Parathyroid adenoma (tissue), 2 donors: Measurements from ENCODE around the gene LAMB1.

Experiments used
- H2AFZ ChIP-seq: fragments of 300-600 bp; sonication (generic); one replicate; pipeline ENCODE4 v1.7.0; 2017; ENCODE audit warnings: antibody characterized with exemption, mild to moderate bottlenecking
- H3K27ac ChIP-seq: fragments of 300-600 bp; sonication (generic); one replicate; pipeline ENCODE4 v1.7.0; 2017
- H3K27me3 ChIP-seq: fragments of 300-600 bp; sonication (generic); one replicate; pipeline ENCODE4 v1.7.0; 2017; ENCODE audit warnings: low read length; ENCODE audit not compliant: control insufficient read depth, insufficient read depth
- H3K36me3 ChIP-seq: fragments of 300-600 bp; sonication (generic); one replicate; pipeline ENCODE4 v1.7.0; 2017; ENCODE audit warnings: low read length; ENCODE audit not compliant: control insufficient read depth, insufficient read depth
- H3K4me1 ChIP-seq: fragments of 300-600 bp; sonication (generic); one replicate; pipeline ENCODE4 v1.7.0; 2017; ENCODE audit warnings: control low read depth
- H3K4me2 ChIP-seq: fragments of 300-600 bp; sonication (generic); one replicate; pipeline ENCODE4 v1.7.0; 2017; ENCODE audit warnings: low read length
- H3K4me3 ChIP-seq: fragments of 300-600 bp; sonication (generic); one replicate; pipeline ENCODE4 v1.7.0; 2017; ENCODE audit warnings: low read depth, low read length
- H3K79me2 ChIP-seq: fragments of 300-600 bp; sonication (generic); one replicate; pipeline ENCODE4 v1.7.0; 2017; ENCODE audit warnings: control low read depth
- H3K9ac ChIP-seq: fragments of 300-600 bp; sonication (generic); one replicate; pipeline ENCODE4 v1.7.0; 2017; ENCODE audit warnings: mild to moderate bottlenecking
- H3K9me3 ChIP-seq: fragments of 300-600 bp; sonication (generic); one replicate; pipeline ENCODE4 v1.7.0; 2017; ENCODE audit warnings: low read length; ENCODE audit not compliant: control insufficient read depth
- TF ChIP-seq, protein P1 (sequence below): fragments of 300-600 bp; sonication (generic); IDR thresholded peaks from one replicate; pipeline ENCODE4 v1.7.0; 2017; ENCODE audit warnings: antibody characterized with exemption, mild to moderate bottlenecking
- donor health status: primary hyperparathyroidism.

Gene LAMB1

DNA sequence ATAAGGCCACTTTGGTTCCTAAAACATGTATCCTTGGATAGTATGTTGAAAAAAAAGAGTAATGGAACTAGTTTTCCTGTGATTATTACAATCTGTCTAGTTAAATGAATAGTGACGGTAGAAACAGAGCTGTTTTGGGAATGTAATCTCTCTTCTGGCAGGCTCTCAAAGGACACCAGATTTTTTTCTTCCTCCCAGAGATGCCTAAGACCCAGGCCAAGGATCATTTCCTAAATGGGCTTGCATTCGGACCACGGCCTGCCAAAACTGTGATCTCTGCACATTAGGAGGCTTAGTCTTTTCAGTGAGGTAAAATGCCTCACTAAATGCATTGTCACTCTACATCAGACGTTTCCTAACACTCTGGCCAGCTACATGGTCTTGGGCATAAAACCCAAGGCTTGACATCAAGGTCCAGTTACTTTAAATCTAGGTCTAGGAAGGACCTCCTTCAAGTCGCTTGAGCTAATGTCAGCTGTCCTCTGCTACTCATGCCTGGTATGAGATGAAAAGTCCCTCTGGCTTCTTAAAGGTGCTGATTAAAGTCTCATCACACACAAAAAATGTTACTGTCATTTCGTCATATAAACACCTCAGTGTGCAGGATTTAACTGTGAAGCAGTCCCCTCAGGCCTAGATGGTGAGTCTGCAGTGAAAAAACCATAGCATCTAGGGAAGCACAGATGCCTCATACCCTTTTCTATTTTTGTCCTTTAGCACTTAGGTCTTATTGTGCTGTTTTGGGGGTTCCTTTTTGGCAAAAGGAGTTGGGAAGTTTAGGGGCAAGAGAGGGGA is 64.3 kb downstream of the LAMB1 start:
- no peak overlapping the region for H3K4me3 ChIP-seq
- TF ChIP-seq, protein P1, sequence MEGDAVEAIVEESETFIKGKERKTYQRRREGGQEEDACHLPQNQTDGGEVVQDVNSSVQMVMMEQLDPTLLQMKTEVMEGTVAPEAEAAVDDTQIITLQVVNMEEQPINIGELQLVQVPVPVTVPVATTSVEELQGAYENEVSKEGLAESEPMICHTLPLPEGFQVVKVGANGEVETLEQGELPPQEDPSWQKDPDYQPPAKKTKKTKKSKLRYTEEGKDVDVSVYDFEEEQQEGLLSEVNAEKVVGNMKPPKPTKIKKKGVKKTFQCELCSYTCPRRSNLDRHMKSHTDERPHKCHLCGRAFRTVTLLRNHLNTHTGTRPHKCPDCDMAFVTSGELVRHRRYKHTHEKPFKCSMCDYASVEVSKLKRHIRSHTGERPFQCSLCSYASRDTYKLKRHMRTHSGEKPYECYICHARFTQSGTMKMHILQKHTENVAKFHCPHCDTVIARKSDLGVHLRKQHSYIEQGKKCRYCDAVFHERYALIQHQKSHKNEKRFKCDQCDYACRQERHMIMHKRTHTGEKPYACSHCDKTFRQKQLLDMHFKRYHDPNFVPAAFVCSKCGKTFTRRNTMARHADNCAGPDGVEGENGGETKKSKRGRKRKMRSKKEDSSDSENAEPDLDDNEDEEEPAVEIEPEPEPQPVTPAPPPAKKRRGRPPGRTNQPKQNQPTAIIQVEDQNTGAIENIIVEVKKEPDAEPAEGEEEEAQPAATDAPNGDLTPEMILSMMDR = no peak
- H3K9ac ChIP-seq = no peak overlapping the region
- H3K36me3 ChIP-seq = no peaks in the 10 kb centered on the region
- H3K4me1 ChIP-seq = peaks cover 7% of the 10 kb centered on the region
- H3K27ac ChIP-seq = no peak overlapping the region
- H3K9me3 ChIP-seq = no peaks in the 10 kb centered on the region
- H3K27me3 ChIP-seq = no peaks in the 10 kb centered on the region
- no peak overlapping the region for H2AFZ ChIP-seq
- no peak overlapping the region for H3K4me2 ChIP-seq
- H3K79me2 ChIP-seq = no peaks in the 10 kb centered on the region

- TF ChIP-seq, protein P1 = no peak
- Histone ChIP-seq H2AFZ (no peak overlapping the region), H3K27me3 (no peaks in the 10 kb centered on the region), H3K36me3 (no peaks in the 10 kb centered on the region), H3K27ac (no peak overlapping the region), H3K9me3 (no peaks in the 10 kb centered on the region), H3K4me3 (no peak overlapping the region), H3K79me2 (no peaks in the 10 kb centered on the region), H3K9ac (no peak overlapping the region), H3K4me2 (no peak overlapping the region), H3K4me1 (no peaks in the 10 kb centered on the region)
Observed at GRCh38 chr7:107937531-107937930, 65.4 kb downstream of the LAMB1 start.

- no peak overlapping the region for H2AFZ ChIP-seq
- H3K79me2 ChIP-seq = no peaks in the 10 kb centered on the region
- H3K27ac ChIP-seq = no peak overlapping the region
- no peaks in the 10 kb centered on the region for H3K9me3 ChIP-seq
- TF ChIP-seq, protein P1 = no peak
- no peak overlapping the region for H3K4me3 ChIP-seq
- H3K27me3 ChIP-seq = no peaks in the 10 kb centered on the region
- H3K4me2 ChIP-seq = no peak overlapping the region
- H3K9ac ChIP-seq = no peak overlapping the region
- H3K36me3 ChIP-seq = no peaks in the 10 kb centered on the region
- no peaks in the 10 kb centered on the region for H3K4me1 ChIP-seq
Observed at GRCh38 chr7:107936312-107936711, 66.6 kb downstream of the LAMB1 start.

DNA sequence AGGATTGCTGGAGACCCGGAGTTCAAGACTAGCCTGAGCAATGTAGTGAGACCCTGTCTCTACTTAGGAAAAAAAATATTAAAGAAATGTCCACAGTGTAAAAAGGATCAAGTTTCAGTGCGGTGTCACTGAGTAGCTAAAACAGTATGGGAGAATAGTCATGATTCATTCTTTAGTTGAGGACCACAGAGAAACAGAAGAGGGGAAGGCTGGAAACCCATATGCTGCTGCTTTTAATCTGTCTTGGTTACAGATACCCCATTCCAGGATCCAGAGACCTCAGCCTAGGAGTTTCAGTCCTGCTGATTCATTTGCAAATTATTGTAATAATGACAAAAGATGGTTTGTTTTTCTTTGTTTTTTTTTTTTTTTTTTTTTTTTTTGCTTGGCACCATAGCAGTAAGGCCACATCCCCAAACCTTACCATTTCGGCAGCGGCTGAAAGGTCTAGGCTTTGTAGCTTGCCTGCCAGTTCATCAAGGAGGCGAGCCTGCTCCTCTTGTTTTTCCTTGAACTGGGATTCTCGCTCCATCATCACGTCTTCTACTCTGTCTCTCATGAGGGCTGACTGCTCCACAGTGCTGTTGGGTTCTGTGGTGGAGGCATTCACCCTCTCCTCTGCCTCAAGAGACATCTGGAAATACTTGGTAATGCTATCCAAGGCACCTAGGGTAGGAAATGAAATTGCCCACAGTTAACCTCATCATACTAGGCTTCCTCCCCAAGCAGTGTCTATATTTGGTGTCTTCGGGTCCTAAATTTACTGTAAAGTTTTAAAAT is 67.8 kb downstream of the LAMB1 start:
- H2AFZ ChIP-seq = no peak overlapping the region
- no peaks in the 10 kb centered on the region for H3K4me1 ChIP-seq
- H3K4me3 ChIP-seq = no peak overlapping the region
- no peaks in the 10 kb centered on the region for H3K36me3 ChIP-seq
- no peaks in the 10 kb centered on the region for H3K9me3 ChIP-seq
- H3K79me2 ChIP-seq = no peaks in the 10 kb centered on the region
- H3K4me2 ChIP-seq = no peak overlapping the region
- no peaks in the 10 kb centered on the region for H3K27me3 ChIP-seq
- no peak overlapping the region for H3K9ac ChIP-seq
- no peak overlapping the region for H3K27ac ChIP-seq
- TF ChIP-seq, protein P1 = no peak
